NB4 (cell line): ENCODE data around the gene IFNLR1.

Experiments used
- CTCF ChIP-seq: IDR thresholded peaks from one replicate; pipeline ENCODE4 v1.5.1; 2012; ENCODE audit warnings: low read depth, low read length
- MAX ChIP-seq: IDR thresholded peaks from 2 replicates; pipeline ENCODE4 v1.6.1; 2011; ENCODE audit warnings: low read depth, low read length
- MYC ChIP-seq: IDR thresholded peaks from 2 replicates; pipeline ENCODE4 v1.6.1; 2011; ENCODE audit warnings: low read depth, low read length
- POLR2A ChIP-seq: IDR thresholded peaks from 2 replicates; pipeline ENCODE4 v1.6.1; 2011; ENCODE audit warnings: mild to moderate bottlenecking; ENCODE audit not compliant: insufficient read length; ENCODE audit errors: extremely low read depth

GRCh38 chr1:24185076-24185475, 2.0 kb downstream of the IFNLR1 start:
- TF ChIP-seq POLR2A (no peak), MAX (no peak), CTCF (no peak), MYC (no peak)
